GM13977 (cell line): ENCODE measurements around the gene SEMA5B.

ENCODE experiments used
- DNase-seq: peaks from one replicate; pipeline ENCODE4 v3.0.0; 2012; ENCODE audit warnings: low spot score
- CTCF ChIP-seq: IDR thresholded peaks from 2 replicates; pipeline ENCODE4 v1.5.1; 2012; ENCODE audit warnings: mild to moderate bottlenecking, control low read depth; ENCODE audit not compliant: insufficient read depth; ENCODE audit errors: extremely low read depth, missing control alignments
- in situ Hi-C: fragments of 300-500 bp; cut with MboI; formaldehyde crosslinking; loops from one replicate; pipeline ENCODE4 v1.12.0; 2022; ENCODE audit warnings: low sequenced_read_pairs, low pct_unique_long_range_greater_than_20kb, mixed read lengths, inconsistent platforms; ENCODE audit not compliant: unreplicated experiment

Gene SEMA5B

DNA sequence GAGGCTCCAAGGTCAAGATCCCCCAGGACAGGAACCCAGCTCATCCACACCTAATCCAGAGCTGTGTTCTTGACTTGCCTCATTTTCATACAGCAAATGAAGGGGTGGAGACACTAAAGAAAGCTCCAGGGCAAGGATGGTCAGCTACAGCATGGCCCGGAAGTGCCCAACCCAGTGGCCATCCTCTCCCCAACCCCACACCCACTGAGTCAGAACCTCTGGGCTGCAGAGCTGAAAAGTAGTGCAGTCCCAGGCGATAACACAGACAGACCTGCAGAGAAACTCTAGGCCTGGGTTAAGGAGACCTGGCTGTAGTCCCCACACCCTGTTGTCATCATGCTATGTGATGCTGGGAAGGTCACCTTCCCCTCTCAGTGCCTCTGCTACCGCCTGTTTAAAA lies 85.3 kb downstream of the SEMA5B start:
- in situ Hi-C loops = no loop called here
- no peak for TF ChIP-seq CTCF
- no peak for DNase-seq

- no peak for DNase-seq
- TF ChIP-seq CTCF = peak; percentile 28
- in situ Hi-C loops = no loop called here
Observed at GRCh38 chr3:122941228-122942206, 86.0 kb downstream of the SEMA5B start.

GRCh38 chr3:122940628-122941086 lies 86.9 kb downstream of the SEMA5B start:
- in situ Hi-C loops = no loop called here
- no peak for TF ChIP-seq CTCF
- DNase-seq = no peak

DNA sequence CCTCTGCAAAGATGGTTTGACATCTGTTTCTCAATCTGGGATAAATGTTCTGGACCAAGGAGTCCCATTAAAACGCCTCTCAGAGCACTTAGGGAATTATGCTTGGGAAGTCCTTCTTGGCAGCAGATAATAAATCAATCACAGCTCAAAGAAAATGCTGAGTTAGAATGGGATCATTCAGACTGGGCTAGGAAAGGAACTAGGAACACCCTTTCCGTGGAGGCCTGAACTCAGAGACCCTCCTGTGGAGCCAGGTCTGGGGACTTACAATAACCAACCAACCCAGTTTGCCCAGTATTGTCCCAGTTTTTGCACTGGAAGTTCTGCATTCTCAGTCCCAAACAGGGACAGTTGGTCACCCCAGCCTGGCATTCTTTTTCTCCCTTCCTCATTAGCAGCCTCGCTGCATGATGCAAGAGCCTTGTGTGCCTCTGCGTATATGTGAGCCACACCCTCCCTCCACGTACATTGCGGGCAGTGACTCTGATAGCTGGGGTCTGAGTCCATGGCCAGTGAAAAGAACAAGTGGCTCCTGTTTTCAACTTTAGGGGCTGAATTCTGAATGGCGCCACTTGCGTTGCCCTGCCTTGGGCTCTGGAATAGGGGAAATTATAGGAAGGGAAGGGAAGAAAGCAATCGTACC lies 88.7 kb downstream of the SEMA5B start:
- no peak for TF ChIP-seq CTCF
- in situ Hi-C loops = no loop called here
- DNase-seq = no peak

DNA sequence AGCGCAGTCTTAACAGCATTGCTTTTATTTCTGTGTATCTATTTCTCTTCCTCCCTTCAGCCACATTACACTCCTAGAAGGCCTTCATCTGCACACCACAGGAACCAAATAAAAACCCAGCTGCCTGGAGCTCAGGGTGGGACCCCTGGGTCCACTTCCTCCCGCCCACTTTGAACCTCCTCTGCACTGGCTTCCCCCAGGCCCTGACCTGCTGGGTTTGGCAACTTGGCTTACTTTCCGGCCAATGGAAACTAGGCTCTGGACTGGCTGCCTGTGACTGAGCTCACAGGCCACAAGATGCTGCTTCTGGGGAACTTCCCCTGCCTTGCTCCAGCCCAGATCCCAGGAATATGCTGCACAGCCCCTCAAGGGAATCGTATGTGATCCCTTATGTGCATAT lies 89.8 kb downstream of the SEMA5B start:
- DNase-seq = no peak
- no peak for TF ChIP-seq CTCF
- in situ Hi-C loops = no loop called here

DNA sequence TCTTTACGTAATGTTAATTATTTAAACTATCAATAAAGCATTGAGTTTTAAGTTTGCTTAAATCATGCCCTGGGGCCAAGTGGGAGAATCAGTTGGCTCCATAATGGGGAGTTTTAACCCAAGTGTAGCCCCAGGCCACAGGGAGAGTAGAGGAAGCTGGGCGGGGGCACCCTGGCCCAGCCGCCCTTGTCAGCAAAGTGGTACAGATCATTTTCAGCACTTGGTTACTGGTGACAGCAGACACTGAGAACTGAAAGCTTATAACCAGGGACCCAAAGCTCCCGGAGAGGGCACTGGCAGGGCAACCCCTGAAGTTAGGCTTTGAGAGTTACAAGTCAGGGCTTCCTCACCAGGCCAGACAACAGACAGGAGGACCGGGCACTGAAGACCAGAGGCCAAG lies 90.6 kb downstream of the SEMA5B start:
- no peak for TF ChIP-seq CTCF
- in situ Hi-C loops = no loop called here

More for the DNA sequence above, 90.6 kb downstream of the SEMA5B start:
- DNase-seq = no peak
